Melanocyte of skin (primary cell): ENCODE data around the gene CRACR2B. TPM values are rescaled to one million over a fixed set of nuclear protein-coding genes. Genes with fewer than 3 reads are reported as not detected.

Experiments
- small RNA-seq, 2 donors: library from RNA; depleted of rRNA; stranded (forward); fragments of <200 nt; gene quantifications; one replicate each; pipeline ENCODE3, GENCODE V24; 2012
- total RNA-seq, 2 donors: library from RNA; depleted of rRNA; stranded (reverse); fragments of >200 nt; gene quantifications; 2 replicates each; pipeline ENCODE4 v1.2.3, GENCODE V29; 2012

Gene CRACR2B
- under 1 TPM in 1 of 2 donors, not detected in 1; 0.67 TPM for total RNA-seq

GRCh38 chr11:827897-828192 is at the start of gene CRACR2B:
CRACR2B (plus strand) TSS chr11:827919; CDS start chr11:828608, 689 bp downstream.

GRCh38 chr11:789943-790342 is 37.8 kb upstream of the CRACR2B start, which contains the start of gene CEND1:
CEND1 (minus strand) TSS chr11:790090; CDS start chr11:788576, 1,514 bp downstream.

GRCh38 chr11:798093-798713 is 29.5 kb upstream of the CRACR2B start, which contains the start of gene SLC25A22:
SLC25A22 (minus strand) TSS chr11:798281; CDS start chr11:795006, 3,275 bp downstream.

GRCh38 chr11:809287-810039 is 18.3 kb upstream of the CRACR2B start, which contains the start of gene RPLP2:
RPLP2 (plus strand) TSS chr11:809967; CDS start chr11:810235, 268 bp downstream.

GRCh38 chr11:818396-819128 is 9.2 kb upstream of the CRACR2B start, which contains the start of gene PNPLA2:
PNPLA2 (plus strand) TSS chr11:818914; CDS start chr11:819719, 805 bp downstream.

GRCh38 chr11:832529-833113 is 4.9 kb downstream of the CRACR2B start, which contains the start of gene CD151:
CD151 (plus strand) TSS chr11:832952; CDS start chr11:836070, 3,118 bp downstream.

GRCh38 chr11:842370-843002 is 14.8 kb downstream of the CRACR2B start, which contains the start of the genes POLR2L and TSPAN4:
POLR2L (minus strand) TSS chr11:842529; CDS start chr11:842508, 21 bp downstream.
TSPAN4 (plus strand) TSS chr11:842852; CDS start chr11:850305, 7,453 bp downstream.

Small RNA genes within 50 kb of the gene (small RNA-seq; reads per million reads assigned to genes)
- 0 reads per million in 2 donors for gene SNORA52

Other genes with a start within 250 kb of the CRACR2B start
- 100 to 1,000 TPM; 148 to 177 TPM for gene IRF7, start 212.0 kb upstream of the CRACR2B start, total RNA-seq
- not detected for gene CDHR5, start 203.0 kb upstream of the CRACR2B start, total RNA-seq
- not detected for gene SCT, start 200.7 kb upstream of the CRACR2B start, total RNA-seq
- gene DRD4, start 190.7 kb upstream of the CRACR2B start, total RNA-seq = not detected
- 10 to 100 TPM; 39.3 to 53.7 TPM for gene DEAF1, start 132.7 kb upstream of the CRACR2B start, total RNA-seq
- gene TMEM80, start 132.1 kb upstream of the CRACR2B start, total RNA-seq = 10 to 100 TPM in 1 of 2 donors, 1 to 10 TPM in 1; 7.0 to 15.1 TPM
- 10 to 100 TPM; 26.3 to 30.6 TPM for gene EPS8L2, start 121.7 kb upstream of the CRACR2B start, total RNA-seq
- 100 to 1,000 TPM; 249 to 377 TPM for gene TALDO1, start 80.5 kb upstream of the CRACR2B start, total RNA-seq
- 10 to 100 TPM; 34.0 to 42.0 TPM for gene GATD1, start 50.4 kb upstream of the CRACR2B start, total RNA-seq
- gene CEND1, start 37.8 kb upstream of the CRACR2B start, total RNA-seq = not detected
- 10 to 100 TPM in 1 of 2 donors, 1 to 10 TPM in 1; 8.6 to 24.3 TPM for gene SLC25A22, start 29.6 kb upstream of the CRACR2B start, total RNA-seq
- gene PIDD1, start 22.7 kb upstream of the CRACR2B start, total RNA-seq = 1 to 10 TPM; 5.9 to 7.3 TPM
- 100 to 1,000 TPM; 243 to 415 TPM for gene RPLP2, start 18.0 kb upstream of the CRACR2B start, total RNA-seq
- 10 to 100 TPM; 20.0 to 21.0 TPM for gene PNPLA2, start 9.0 kb upstream of the CRACR2B start, total RNA-seq
- 100 to 1,000 TPM; 125 to 137 TPM for gene CD151, start 5.0 kb downstream of the CRACR2B start, total RNA-seq
- 100 to 1,000 TPM in 1 of 2 donors, 10 to 100 TPM in 1; 76.7 to 109 TPM for gene POLR2L, start 14.6 kb downstream of the CRACR2B start, total RNA-seq
- 100 to 1,000 TPM; 119 to 179 TPM for gene TSPAN4, start 14.9 kb downstream of the CRACR2B start, total RNA-seq
- gene CHID1, start 82.9 kb downstream of the CRACR2B start, total RNA-seq = 10 to 100 TPM; 20.6 to 39.3 TPM
- 10 to 100 TPM; 31.3 to 37.2 TPM for gene AP2A2, start 98.0 kb downstream of the CRACR2B start, total RNA-seq
- not detected for gene MUC6, start 208.8 kb downstream of the CRACR2B start, total RNA-seq
- not detected for gene MUC2, start 247.0 kb downstream of the CRACR2B start, total RNA-seq